B cell (primary cell): ENCODE results near the gene RTL1. TPM values are rescaled to one million over a fixed set of nuclear protein-coding genes. Genes with fewer than 3 reads are reported as not detected.

ENCODE experiments used
- ATAC-seq: fragments of 200-7000 bp; cut with Tn5 transposase; one replicate; pipeline ENCODE4 v1.10.0; 2021; ENCODE audit warnings: low read depth, mild to moderate bottlenecking, moderate number of reproducible peaks, moderate library complexity
- CTCF ChIA-PET: fragments of 350-600 bp; sonication (Branson Sonifier 250); formaldehyde crosslinking; loops from one replicate; lab custom pipeline; 2021; ENCODE audit warnings: antibody characterized with exemption, inconsistent platforms; lab: Charles Lee
- POLR2A ChIA-PET: fragments of 350-600 bp; sonication (Branson Sonifier 250); formaldehyde crosslinking; loops from one replicate; lab custom pipeline; 2021; ENCODE audit warnings: antibody characterized with exemption; lab: Charles Lee
- DNase-seq: peaks from one replicate; pipeline ENCODE4 v3.0.0; 2013
- H2AFZ ChIP-seq: 2 replicates; pipeline ENCODE4 v1.6.1; 2012; ENCODE audit warnings: mild to moderate bottlenecking, low read depth, low read length; ENCODE audit not compliant: insufficient read depth, poor library complexity, severe bottlenecking
- H3K27ac ChIP-seq, 2 donors: 1 replicate in 1 of 2; 2 replicates in 1 of 2; pipeline ENCODE4 v1.5.1; 2012 to 2013; ENCODE audit warnings: low read length in 2 of 2, mild to moderate bottlenecking in 2 of 2, moderate library complexity in 1 of 2
- H3K27me3 ChIP-seq, 4 experiments: fragments of 200-600 bp in 1 of 4; sonication (generic) in 1 of 4; replicated peaks in 1 of 4; 1 replicate in 2 of 4; 2 replicates in 2 of 4; pipeline versions ENCODE4 v1.6.1 to v1.7.0; 2013 to 2016; ENCODE audit warnings: low read length in 3 of 4, mild to moderate bottlenecking in 2 of 4, mixed read lengths in 1 of 4, moderate library complexity in 1 of 4; ENCODE audit not compliant: insufficient read depth in 4 of 4, control insufficient read depth in 3 of 4; ENCODE audit errors: control extremely low read depth in 1 of 4
- H3K36me3 ChIP-seq, 2 experiments: replicated peaks in 1 of 2; 1 replicate in 1 of 2; 2 replicates in 1 of 2; pipeline versions ENCODE4 v1.6.1 to v1.7.1; 2013; ENCODE audit warnings: low read length in 1 of 2; ENCODE audit not compliant: insufficient read depth in 2 of 2, control insufficient read depth in 1 of 2; ENCODE audit errors: control extremely low read depth in 1 of 2, extremely low read depth in 1 of 2
- H3K4me1 ChIP-seq, 2 donors: fragments of 200-600 bp in 1 of 2; sonication (generic) in 1 of 2; 1 replicate in 1 of 2; 2 replicates in 1 of 2; pipeline versions ENCODE4 v1.5.1 to v1.6.1; 2013 to 2017; ENCODE audit warnings: low read length in 2 of 2; ENCODE audit not compliant: control insufficient read depth in 2 of 2, insufficient read depth in 2 of 2
- H3K4me2 ChIP-seq: replicated peaks from 2 replicates; pipeline ENCODE3; 2012; ENCODE audit warnings: mild to moderate bottlenecking, low read depth, low read length; ENCODE audit not compliant: poor library complexity, severe bottlenecking
- H3K4me3 ChIP-seq, 5 experiments: fragments of 200-600 bp in 1 of 5; sonication (generic) in 1 of 5; 1 replicate in 3 of 5; 2 replicates in 2 of 5; pipeline versions ENCODE4 v1.5.1 to v1.7.0; 2011 to 2016; ENCODE audit warnings: low read length in 4 of 5, mild to moderate bottlenecking in 4 of 5, low read depth in 2 of 5, control low read depth in 1 of 5, moderate library complexity in 1 of 5; ENCODE audit not compliant: insufficient read depth in 1 of 5; ENCODE audit errors: control extremely low read depth in 1 of 5, extremely low read depth in 1 of 5
- H3K79me2 ChIP-seq: fragments of 200-600 bp; sonication (generic); one replicate; pipeline ENCODE4 v1.6.0; 2016; ENCODE audit warnings: low read length; ENCODE audit not compliant: control insufficient read depth, insufficient read depth
- H3K9ac ChIP-seq: fragments of 200-600 bp; sonication (generic); 2 replicates; pipeline ENCODE4 v1.6.1; 2017; ENCODE audit warnings: mild to moderate bottlenecking, low read length, moderate library complexity
- H3K9me3 ChIP-seq, 3 donors: one replicate each; pipeline versions ENCODE4 v1.6.1 to v1.7.1; 2013; ENCODE audit warnings: low read length in 2 of 3; ENCODE audit not compliant: control insufficient read depth in 2 of 3, insufficient read depth in 1 of 3; ENCODE audit errors: control extremely low read depth in 1 of 3
- H4K20me1 ChIP-seq: 2 replicates; pipeline ENCODE4 v1.6.0; 2012; ENCODE audit warnings: mild to moderate bottlenecking, low read length; ENCODE audit not compliant: insufficient read depth, control insufficient read depth, poor library complexity, severe bottlenecking
- H3K27ac Mint-ChIP-seq: one replicate; pipeline ENCODE4 v1.8.0; 2021; ENCODE audit warnings: mixed read lengths
- H3K27me3 Mint-ChIP-seq: one replicate; pipeline ENCODE4 v1.8.0; 2021; ENCODE audit warnings: mixed read lengths
- H3K4me1 Mint-ChIP-seq: one replicate; pipeline ENCODE4 v1.8.0; 2021; ENCODE audit warnings: mixed read lengths
- H3K4me3 Mint-ChIP-seq: one replicate; pipeline ENCODE4 v1.8.0; 2021; ENCODE audit warnings: mixed read lengths
- H3K9me3 Mint-ChIP-seq: one replicate; pipeline ENCODE4 v1.8.0; 2022; ENCODE audit warnings: mixed read lengths; ENCODE audit not compliant: insufficient read depth
- EZH2 ChIP-seq: IDR thresholded peaks from 2 replicates; pipeline ENCODE4 v1.6.1; 2012; ENCODE audit warnings: borderline replicate concordance, low read depth, mild to moderate bottlenecking, moderate library complexity, low read length; ENCODE audit not compliant: insufficient read depth, poor library complexity, severe bottlenecking
- WGBS: methylation state at CpG from one replicate; pipeline ENCODE4 v1.1.5; 2013; ENCODE audit warnings: missing lambda C conversion rate; ENCODE audit not compliant: insufficient coverage; 5-methylcytosine and 5-hydroxymethylcytosine counted together
- intact Hi-C: fragments of 100-400 bp; cut with micrococcal nuclease; formaldehyde crosslinking; loops from one replicate; pipeline ENCODE4 v1.10.0; 2022
- polyA plus RNA-seq: library from polyadenylated mRNA; depleted of rRNA; stranded (reverse); fragments of >200 nt; gene quantifications from 2 replicates; pipeline ENCODE4 v1.2.3, GENCODE V29; 2012
- total RNA-seq, 2 donors: library from RNA; stranded (reverse); fragments of 120-200 nt in 1 of 2; gene quantifications; 1 replicate in 1 of 2; 2 replicates in 1 of 2; pipeline versions ENCODE4 v1.2.3 to v1.2.4, GENCODE V29; 2013 to 2022
- TF ChIP-seq, protein P1 (sequence below): fragments of 200-600 bp; IDR thresholded peaks from one replicate; pipeline ENCODE4 v1.8.0; 2022; ENCODE audit warnings: antibody characterized with exemption, mild to moderate bottlenecking

The RTL1 gene
- total and polyA plus RNA-seq, 2 donors (not counting 1 experiment from before 2014, with no cell fraction given), result not detected

DNA sequence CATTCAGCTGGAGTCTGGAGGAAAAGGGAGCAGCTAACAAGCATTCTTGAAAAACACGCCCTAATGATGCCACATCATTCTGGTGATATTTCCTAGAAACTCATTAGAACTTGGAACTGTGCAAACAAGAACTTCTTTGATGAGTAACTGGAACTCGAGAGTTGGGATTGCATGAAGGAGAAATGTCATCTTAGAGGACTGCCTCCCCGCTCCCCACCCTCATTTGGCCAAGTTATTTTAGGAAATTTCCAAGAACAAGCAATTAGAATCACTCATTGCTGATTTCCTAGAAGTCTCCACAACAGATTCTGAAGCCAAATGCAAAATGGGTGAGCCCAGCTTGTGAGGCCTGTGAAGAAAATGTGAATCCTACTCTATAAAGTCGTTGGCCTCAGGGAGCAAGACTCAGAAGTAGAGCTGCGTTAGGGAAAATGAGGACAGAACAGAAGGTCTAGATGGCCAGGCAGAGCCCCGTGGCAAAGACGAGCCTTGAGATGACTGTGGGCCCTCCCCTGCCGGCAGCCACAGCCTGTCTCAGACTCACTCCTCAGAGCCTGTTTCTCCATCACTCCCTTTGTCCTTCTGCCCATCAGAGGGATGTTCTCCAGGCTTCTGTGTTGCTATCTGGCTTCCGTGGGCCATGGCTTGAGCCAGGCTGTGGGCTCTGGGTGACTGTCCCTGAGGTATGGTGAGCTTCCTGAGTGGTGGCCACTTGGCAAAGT, 38.4 kb downstream of the RTL1 start:
- no peak overlapping the region for H3K27ac Mint-ChIP-seq
- POLR2A ChIA-PET, result no interaction called here
- Histone ChIP-seq H3K36me3 (no peaks in the 10 kb centered on the region), H3K4me3 (no peak overlapping the region), H3K9ac (no peak overlapping the region), H2AFZ (no peak overlapping the region), H3K27ac (no peak overlapping the region), H3K9me3 (peaks cover 0 to 9% (median 0%) of the 10 kb centered on the region in 3 donors), H3K79me2 (no peaks in the 10 kb centered on the region), H3K4me1 (no peaks in the 10 kb centered on the region), H3K4me2 (no peak overlapping the region), H3K27me3 (no peaks in the 10 kb centered on the region), H4K20me1 (no peaks in the 10 kb centered on the region)
- WGBS, result 87% methylated on average over 6 of the region's 9 CpGs
- CTCF ChIA-PET, result no interaction called here
- intact Hi-C loops, result no loop called here
- TF ChIP-seq EZH2, result no peak
- TF ChIP-seq, protein P1, sequence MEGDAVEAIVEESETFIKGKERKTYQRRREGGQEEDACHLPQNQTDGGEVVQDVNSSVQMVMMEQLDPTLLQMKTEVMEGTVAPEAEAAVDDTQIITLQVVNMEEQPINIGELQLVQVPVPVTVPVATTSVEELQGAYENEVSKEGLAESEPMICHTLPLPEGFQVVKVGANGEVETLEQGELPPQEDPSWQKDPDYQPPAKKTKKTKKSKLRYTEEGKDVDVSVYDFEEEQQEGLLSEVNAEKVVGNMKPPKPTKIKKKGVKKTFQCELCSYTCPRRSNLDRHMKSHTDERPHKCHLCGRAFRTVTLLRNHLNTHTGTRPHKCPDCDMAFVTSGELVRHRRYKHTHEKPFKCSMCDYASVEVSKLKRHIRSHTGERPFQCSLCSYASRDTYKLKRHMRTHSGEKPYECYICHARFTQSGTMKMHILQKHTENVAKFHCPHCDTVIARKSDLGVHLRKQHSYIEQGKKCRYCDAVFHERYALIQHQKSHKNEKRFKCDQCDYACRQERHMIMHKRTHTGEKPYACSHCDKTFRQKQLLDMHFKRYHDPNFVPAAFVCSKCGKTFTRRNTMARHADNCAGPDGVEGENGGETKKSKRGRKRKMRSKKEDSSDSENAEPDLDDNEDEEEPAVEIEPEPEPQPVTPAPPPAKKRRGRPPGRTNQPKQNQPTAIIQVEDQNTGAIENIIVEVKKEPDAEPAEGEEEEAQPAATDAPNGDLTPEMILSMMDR, result no peak
- H3K4me3 Mint-ChIP-seq, result no peak overlapping the region
- no peaks in the 10 kb centered on the region for H3K27me3 Mint-ChIP-seq
- no peaks in the 10 kb centered on the region for H3K9me3 Mint-ChIP-seq
- DNase-seq (no peak), ATAC-seq (no peak)
- H3K4me1 Mint-ChIP-seq, result no peaks in the 10 kb centered on the region

DNA sequence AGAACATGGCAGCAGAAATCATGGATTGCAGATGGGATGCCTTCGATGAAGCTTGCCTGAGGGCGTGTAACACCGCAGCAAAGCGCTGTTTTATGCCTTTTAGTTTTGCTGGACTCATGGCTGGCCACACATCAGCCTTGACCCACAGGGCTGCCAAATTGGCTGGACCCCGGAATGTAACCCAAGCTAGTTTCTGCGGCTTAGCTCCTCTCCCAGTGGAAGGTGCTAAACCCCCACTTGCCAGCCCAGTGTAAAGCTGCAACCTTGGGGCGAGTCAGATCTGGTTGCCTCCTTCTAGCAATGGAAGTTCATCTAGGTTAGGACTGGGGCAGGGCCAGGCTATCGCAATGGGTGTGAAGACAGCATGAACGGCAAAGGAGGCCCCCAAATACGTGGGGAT, 39.3 kb downstream of the RTL1 start:
- no peaks in the 10 kb centered on the region for H3K4me1 ChIP-seq
- no peak overlapping the region for H3K4me2 ChIP-seq
- Mint-ChIP-seq H3K4me1 (no peaks in the 10 kb centered on the region), H3K9me3 (no peaks in the 10 kb centered on the region), H3K4me3 (no peak overlapping the region), H3K27ac (no peak overlapping the region), H3K27me3 (no peaks in the 10 kb centered on the region)
- no peak for ATAC-seq
- H2AFZ ChIP-seq, result no peak overlapping the region
- TF ChIP-seq EZH2, result no peak
- TF ChIP-seq, protein P1, result no peak
- H3K27ac ChIP-seq, result no peak overlapping the region
- H4K20me1 ChIP-seq, result no peaks in the 10 kb centered on the region
- no peak overlapping the region for H3K9ac ChIP-seq
- peaks cover 0 to 9% (median 0%) of the 10 kb centered on the region in 3 donors for H3K9me3 ChIP-seq
- DNase-seq, result no peak
- intact Hi-C loops, result no loop called here
- ChIA-PET CTCF (no interaction called here), POLR2A (no interaction called here)
- no peaks in the 10 kb centered on the region for H3K27me3 ChIP-seq
- 92% methylated on average over 10 of the region's 10 CpGs for WGBS
- H3K4me3 ChIP-seq, result no peak overlapping the region
- no peaks in the 10 kb centered on the region for H3K79me2 ChIP-seq
- no peaks in the 10 kb centered on the region for H3K36me3 ChIP-seq
